ENCODE measurements around the gene TSHZ1.

GRCh38 chr18:75337348-75337747, 126.8 kb downstream of the TSHZ1 start:
- TF ChIP-seq CTCF (IDR thresholded peaks at IDR 0.05): no peak
- TF ChIP-seq POLR2A (IDR thresholded peaks at IDR 0.05): no peak
